Measurements from ENCODE around the gene RGS10. TPM values are rescaled to one million over a fixed set of nuclear protein-coding genes. Genes with fewer than 3 reads are reported as not detected.

Gene RGS10
- total RNA-seq, 2 donors from 2014 or later, result 17.8 to 23.6 TPM

DNA sequence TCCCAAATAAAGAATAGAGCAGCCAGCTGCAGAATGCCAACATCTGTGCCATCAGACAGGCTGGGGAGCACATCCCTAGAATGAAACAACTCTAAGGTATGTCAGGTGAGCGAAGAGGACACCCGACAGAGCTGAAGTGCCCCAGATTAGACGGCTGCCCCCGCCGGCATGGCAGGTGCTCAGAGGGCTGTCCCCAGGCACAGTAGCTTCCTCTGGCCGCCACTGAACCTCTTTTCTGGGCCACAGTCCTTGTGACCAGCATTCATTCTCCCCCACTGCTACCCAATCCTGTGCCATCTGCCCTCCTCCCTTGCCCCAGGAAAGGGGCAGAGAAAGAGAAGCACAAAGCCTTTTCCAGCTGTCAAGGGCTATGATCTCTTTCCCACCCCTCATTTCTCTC, 41.7 kb downstream of the RGS10 start:
- Histone ChIP-seq H3K27me3 (no peaks in the 10 kb centered on the region), H3K9me3 (no peaks in the 10 kb centered on the region), H3K4me1 (no peaks in the 10 kb centered on the region), H3K27ac (no peak overlapping the region), H3K36me3 (no peaks in the 10 kb centered on the region), H3K4me3 (no peak overlapping the region), H3K9ac (ENCODE audit: low read depth in 2 of 2, low read length in 2 of 2) (no peak overlapping the region)
- no peak for DNase-seq
- TF ChIP-seq, protein P1, sequence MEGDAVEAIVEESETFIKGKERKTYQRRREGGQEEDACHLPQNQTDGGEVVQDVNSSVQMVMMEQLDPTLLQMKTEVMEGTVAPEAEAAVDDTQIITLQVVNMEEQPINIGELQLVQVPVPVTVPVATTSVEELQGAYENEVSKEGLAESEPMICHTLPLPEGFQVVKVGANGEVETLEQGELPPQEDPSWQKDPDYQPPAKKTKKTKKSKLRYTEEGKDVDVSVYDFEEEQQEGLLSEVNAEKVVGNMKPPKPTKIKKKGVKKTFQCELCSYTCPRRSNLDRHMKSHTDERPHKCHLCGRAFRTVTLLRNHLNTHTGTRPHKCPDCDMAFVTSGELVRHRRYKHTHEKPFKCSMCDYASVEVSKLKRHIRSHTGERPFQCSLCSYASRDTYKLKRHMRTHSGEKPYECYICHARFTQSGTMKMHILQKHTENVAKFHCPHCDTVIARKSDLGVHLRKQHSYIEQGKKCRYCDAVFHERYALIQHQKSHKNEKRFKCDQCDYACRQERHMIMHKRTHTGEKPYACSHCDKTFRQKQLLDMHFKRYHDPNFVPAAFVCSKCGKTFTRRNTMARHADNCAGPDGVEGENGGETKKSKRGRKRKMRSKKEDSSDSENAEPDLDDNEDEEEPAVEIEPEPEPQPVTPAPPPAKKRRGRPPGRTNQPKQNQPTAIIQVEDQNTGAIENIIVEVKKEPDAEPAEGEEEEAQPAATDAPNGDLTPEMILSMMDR (IDR thresholded peaks at IDR 0.05), result no peak
- intact Hi-C loops (cut with DNase I), result no loop called here

- TF ChIP-seq, protein P1 (IDR thresholded peaks at IDR 0.05), result no peak
- Histone ChIP-seq H3K27me3 (no peaks in the 10 kb centered on the region), H3K9ac (ENCODE audit: low read depth in 2 of 2, low read length in 2 of 2) (no peak overlapping the region), H3K27ac (no peak overlapping the region), H3K9me3 (no peaks in the 10 kb centered on the region), H3K36me3 (no peaks in the 10 kb centered on the region), H3K4me3 (no peak overlapping the region), H3K4me1 (no peaks in the 10 kb centered on the region)
- intact Hi-C loops (cut with DNase I), result no loop called here
- DNase-seq, result no peak
Observed at GRCh38 chr10:119500123-119500795, 42.3 kb downstream of the RGS10 start.

DNA sequence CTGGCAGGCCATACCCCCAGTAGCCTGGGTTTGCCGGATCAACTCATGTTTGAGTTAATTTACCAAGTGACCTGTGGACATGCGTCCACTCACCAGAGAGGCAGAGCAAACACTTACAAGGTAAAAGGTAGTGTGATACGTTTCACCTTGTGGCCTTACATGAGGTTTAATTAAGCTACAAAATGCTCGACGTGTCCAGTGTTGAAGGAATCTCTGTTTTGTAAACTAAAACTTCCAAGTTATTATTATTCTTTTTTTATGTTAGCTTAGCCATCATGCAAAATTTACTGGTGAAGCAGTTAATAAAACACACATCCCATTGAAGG, 42.9 kb downstream of the RGS10 start:
- TF ChIP-seq, protein P1 (IDR thresholded peaks at IDR 0.05), result no peak
- no peak overlapping the region for H3K4me3 ChIP-seq
- H3K27ac ChIP-seq, result no peak overlapping the region
- intact Hi-C loops (cut with DNase I), result no loop called here
- H3K4me1 ChIP-seq, result no peaks in the 10 kb centered on the region
- H3K27me3 ChIP-seq, result no peaks in the 10 kb centered on the region
- no peak for DNase-seq
- H3K36me3 ChIP-seq, result no peaks in the 10 kb centered on the region
- no peaks in the 10 kb centered on the region for H3K9me3 ChIP-seq
- no peak overlapping the region for H3K9ac ChIP-seq (ENCODE audit: low read depth in 2 of 2, low read length in 2 of 2)

DNA sequence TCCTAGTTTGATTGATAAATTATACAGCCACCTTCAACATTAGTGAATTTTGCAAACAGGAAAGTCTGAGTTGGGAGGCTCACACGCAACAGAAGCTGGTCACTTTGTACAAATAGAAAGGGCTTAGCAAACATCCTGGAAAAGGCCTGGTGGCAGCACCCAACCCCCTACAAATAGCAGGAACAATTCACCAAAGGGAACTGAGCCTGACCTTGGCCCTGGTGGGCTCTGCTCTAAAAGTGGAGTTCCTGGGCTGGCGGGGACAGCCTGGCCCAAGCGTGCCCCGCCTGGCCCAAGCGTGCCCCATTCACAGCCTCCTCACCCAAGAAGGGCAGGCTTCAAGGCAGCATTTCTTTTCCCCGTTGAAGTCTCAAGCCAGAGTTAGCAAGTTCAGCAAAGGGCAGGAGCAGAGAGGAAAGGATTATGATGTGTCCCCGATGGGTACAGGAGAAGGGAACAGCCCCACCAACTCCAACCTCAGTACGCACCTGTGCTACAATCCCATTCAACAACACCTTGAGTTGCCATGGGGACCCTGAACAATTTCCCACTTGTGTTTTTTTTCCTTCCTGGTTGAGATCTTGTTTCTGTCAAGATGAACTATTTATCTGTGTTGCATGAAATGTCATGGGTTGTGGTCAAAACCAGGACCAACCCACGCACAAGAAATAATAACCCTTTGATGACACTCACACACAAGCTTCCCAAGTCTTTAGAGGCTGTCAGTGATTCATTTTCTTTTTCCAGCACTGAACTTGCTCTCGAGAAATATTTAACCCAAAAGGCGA, 43.4 kb downstream of the RGS10 start:
- no peak for DNase-seq
- Histone ChIP-seq H3K27ac (no peak overlapping the region), H3K36me3 (no peaks in the 10 kb centered on the region), H3K9ac (ENCODE audit: low read depth in 2 of 2, low read length in 2 of 2) (no peak overlapping the region), H3K4me3 (no peak overlapping the region), H3K9me3 (no peaks in the 10 kb centered on the region), H3K4me1 (no peaks in the 10 kb centered on the region), H3K27me3 (no peaks in the 10 kb centered on the region)
- TF ChIP-seq, protein P1 (IDR thresholded peaks at IDR 0.05), result no peak
- intact Hi-C loops (cut with DNase I), result no loop called here

DNA sequence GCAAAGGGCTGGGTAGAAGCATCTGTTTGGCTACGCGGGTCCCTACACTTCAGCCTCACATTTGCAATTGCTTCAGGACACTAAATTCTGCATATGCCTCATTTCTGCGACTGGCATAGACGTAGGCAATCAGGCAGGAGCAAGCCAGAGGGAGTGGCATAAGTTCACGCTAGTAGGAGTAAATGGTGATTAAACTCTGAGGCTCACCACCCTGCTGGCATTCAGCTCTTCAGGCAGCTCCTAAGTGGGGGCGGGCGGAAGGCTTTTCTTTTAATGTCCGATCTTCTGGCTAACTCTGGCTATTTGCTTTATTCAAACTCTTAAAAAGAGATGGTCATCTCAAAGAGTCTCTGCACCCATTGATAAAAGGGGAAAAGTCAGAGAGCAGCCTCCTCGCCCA, 45.3 kb downstream of the RGS10 start:
- TF ChIP-seq, protein P1 (IDR thresholded peaks at IDR 0.05), result no peak
- H3K4me3 ChIP-seq, result no peak overlapping the region
- no peak for DNase-seq
- no peaks in the 10 kb centered on the region for H3K9me3 ChIP-seq
- no peak overlapping the region for H3K27ac ChIP-seq
- intact Hi-C loops (cut with DNase I), result no loop called here
- no peaks in the 10 kb centered on the region for H3K36me3 ChIP-seq
- H3K27me3 ChIP-seq, result no peaks in the 10 kb centered on the region
- H3K4me1 ChIP-seq, result no peaks in the 10 kb centered on the region
- no peak overlapping the region for H3K9ac ChIP-seq (ENCODE audit: low read depth in 2 of 2, low read length in 2 of 2)

Data from colonic mucosa (tissue), 4 donors.